Upper lobe of left lung (tissue), 6 donors: Measurements from ENCODE around the gene SPRY1. TPM values are rescaled to one million over a fixed set of nuclear protein-coding genes. Genes with fewer than 3 reads are reported as not detected.
A peak's percentile ranks its signal among the peaks of the same experiment; 100 is the strongest.

ENCODE experiments used
- ATAC-seq, 2 donors: fragments of 200-7000 bp; cut with Tn5 transposase; one replicate each; pipeline ENCODE4 v1.9.1; 2022; ENCODE audit warnings: mild to moderate bottlenecking in 2 of 2, moderate library complexity in 2 of 2; ENCODE audit not compliant: low FRiP score in 2 of 2
- DNase-seq, 2 donors: peaks; one replicate each; pipeline ENCODE4 v3.0.0-alpha.2; 2019 to 2020
- H3K27ac ChIP-seq, 4 donors: fragments of 200-600 bp; sonication (generic); one replicate each; pipeline ENCODE4 v1.5.1; 2016 to 2019
- H3K27me3 ChIP-seq, 4 donors: fragments of 200-600 bp; sonication (generic); one replicate each; pipeline ENCODE4 v1.5.1; 2017 to 2019
- H3K36me3 ChIP-seq, 4 donors: fragments of 200-600 bp; sonication (generic); one replicate each; pipeline ENCODE4 v1.5.1; 2016 to 2019
- H3K4me1 ChIP-seq, 4 donors: fragments of 200-600 bp; sonication (generic); one replicate each; pipeline ENCODE4 v1.5.1; 2018 to 2019
- H3K4me3 ChIP-seq, 4 donors: fragments of 200-600 bp; sonication (generic); one replicate each; pipeline ENCODE4 v1.5.1; 2017 to 2019; ENCODE audit warnings: mild to moderate bottlenecking in 2 of 4, moderate library complexity in 1 of 4
- H3K9me3 ChIP-seq, 4 donors: fragments of 200-600 bp; sonication (generic); one replicate each; pipeline ENCODE4 v1.5.1; 2018 to 2019
- EP300 ChIP-seq, 4 donors: sonication (generic); formaldehyde crosslinking; IDR thresholded peaks; one replicate each; pipeline ENCODE4 v1.5.1; 2017; ENCODE audit warnings: antibody characterized with exemption in 4 of 4, control low read depth in 2 of 4
- POLR2A ChIP-seq, 4 donors: fragments of 450-650 bp; IDR thresholded peaks; one replicate each; pipeline ENCODE4 v1.5.1; 2016 to 2017; ENCODE audit warnings: antibody characterized with exemption in 4 of 4, mild to moderate bottlenecking in 2 of 4
- POLR2AphosphoS5 ChIP-seq, 2 donors: sonication (generic); formaldehyde crosslinking; IDR thresholded peaks; one replicate each; pipeline ENCODE4 v1.5.1; 2017; ENCODE audit warnings: antibody characterized with exemption in 2 of 2
- WGBS, 2 donors: methylation state at CpG; one replicate each; pipeline ENCODE4 v1.1.5; 2017 to 2018; 5-methylcytosine and 5-hydroxymethylcytosine counted together
- total RNA-seq, 6 donors: library from RNA; depleted of rRNA in 4 of 6; stranded (reverse); fragments of >200 nt in 4 of 6; gene quantifications; one replicate each; pipeline versions ENCODE4 v1.1.0 to v1.2.1, GENCODE V29; 2016 to 2021
- TF ChIP-seq, protein P1 (sequence below), 6 experiments: fragments of 450-650 bp in 4 of 6; fragments of 200-600 bp in 2 of 6; sonication (generic) in 2 of 6; IDR thresholded peaks; one replicate each; pipeline ENCODE4 v1.5.1; 2016 to 2019; ENCODE audit warnings: antibody characterized with exemption in 6 of 6
- donor health status: DM: no; HTN: no; CAD: no; lungs with moderate emphysema.
- donor health status: DM: no; HTN: yes; CAD: no; lungs with severe emphysema.

Gene SPRY1
- total RNA-seq, 6 donors from 2014 or later, result 56.7 to 149 (median 97.4) TPM

DNA sequence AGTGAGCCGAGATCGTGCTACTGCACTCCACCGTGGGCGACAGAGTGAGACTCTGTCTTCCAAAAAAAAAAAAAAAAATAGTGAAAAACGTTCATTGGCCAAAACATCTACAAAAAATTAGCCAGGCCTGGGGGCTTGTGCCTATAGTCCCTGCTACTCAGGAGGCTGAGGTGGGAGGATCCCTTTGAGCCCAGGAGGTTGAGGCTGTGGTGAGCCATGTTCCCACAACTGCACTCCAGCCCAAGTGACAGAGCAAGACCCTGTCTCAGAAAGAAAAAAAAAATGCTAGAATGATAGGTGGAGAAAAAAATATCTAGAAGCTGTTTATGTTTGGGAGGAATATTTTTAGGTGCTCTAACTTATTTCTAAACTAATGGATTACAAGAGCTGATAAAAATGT, 14.9 kb downstream of the SPRY1 start:
- H3K27me3 ChIP-seq, result no peaks in the 10 kb centered on the region
- peak overlapping the region in 1 of 4 donors; percentile 54 for H3K27ac ChIP-seq
- DNase-seq (no peak), ATAC-seq (no peak)
- H3K4me1 ChIP-seq, result peaks cover 6 to 20% (median 11%) of the 10 kb centered on the region in 4 donors
- H3K4me3 ChIP-seq, result no peak overlapping the region
- no peaks in the 10 kb centered on the region for H3K9me3 ChIP-seq
- WGBS, 2 donors, result 83 to 93% methylated on average over 5 of the region's 5 CpGs
- TF ChIP-seq EP300 (IDR thresholded peaks at IDR 0.05) (no peak), POLR2AphosphoS5 (IDR thresholded peaks at IDR 0.05) (no peak), POLR2A (IDR thresholded peaks at IDR 0.05) (no peak)
- TF ChIP-seq, protein P1, sequence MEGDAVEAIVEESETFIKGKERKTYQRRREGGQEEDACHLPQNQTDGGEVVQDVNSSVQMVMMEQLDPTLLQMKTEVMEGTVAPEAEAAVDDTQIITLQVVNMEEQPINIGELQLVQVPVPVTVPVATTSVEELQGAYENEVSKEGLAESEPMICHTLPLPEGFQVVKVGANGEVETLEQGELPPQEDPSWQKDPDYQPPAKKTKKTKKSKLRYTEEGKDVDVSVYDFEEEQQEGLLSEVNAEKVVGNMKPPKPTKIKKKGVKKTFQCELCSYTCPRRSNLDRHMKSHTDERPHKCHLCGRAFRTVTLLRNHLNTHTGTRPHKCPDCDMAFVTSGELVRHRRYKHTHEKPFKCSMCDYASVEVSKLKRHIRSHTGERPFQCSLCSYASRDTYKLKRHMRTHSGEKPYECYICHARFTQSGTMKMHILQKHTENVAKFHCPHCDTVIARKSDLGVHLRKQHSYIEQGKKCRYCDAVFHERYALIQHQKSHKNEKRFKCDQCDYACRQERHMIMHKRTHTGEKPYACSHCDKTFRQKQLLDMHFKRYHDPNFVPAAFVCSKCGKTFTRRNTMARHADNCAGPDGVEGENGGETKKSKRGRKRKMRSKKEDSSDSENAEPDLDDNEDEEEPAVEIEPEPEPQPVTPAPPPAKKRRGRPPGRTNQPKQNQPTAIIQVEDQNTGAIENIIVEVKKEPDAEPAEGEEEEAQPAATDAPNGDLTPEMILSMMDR (IDR thresholded peaks at IDR 0.05), result no peak
- no peaks in the 10 kb centered on the region for H3K36me3 ChIP-seq

DNA sequence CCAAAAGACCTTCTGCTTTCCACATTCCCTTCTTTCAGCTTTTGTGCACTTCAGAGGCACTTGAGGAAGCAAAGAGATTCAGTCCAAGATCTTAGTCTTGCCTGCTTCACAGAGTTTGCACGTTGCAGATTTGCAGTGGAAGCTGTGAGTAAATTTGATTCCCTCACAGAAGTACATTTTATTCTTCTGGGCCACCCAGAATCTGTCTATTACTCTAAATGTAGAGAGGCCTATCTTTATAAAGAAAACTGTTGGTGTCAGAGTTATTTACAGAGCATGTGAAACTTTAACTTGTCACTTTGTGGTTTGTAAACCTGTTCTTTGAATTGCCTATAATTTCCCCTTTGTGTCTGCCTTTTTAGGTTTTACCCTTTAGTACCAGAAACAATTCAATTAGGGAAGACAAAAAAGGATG, 15.5 kb downstream of the SPRY1 start:
- 9 to 11% methylated on average over 1 of the region's 1 CpG for WGBS, 2 donors
- Histone ChIP-seq H3K27me3 (no peaks in the 10 kb centered on the region), H3K9me3 (no peaks in the 10 kb centered on the region), H3K4me3 (no peak overlapping the region), H3K27ac (peak overlapping the region in 1 of 4 donors; percentile 54), H3K4me1 (peaks cover 6 to 20% (median 12%) of the 10 kb centered on the region in 4 donors), H3K36me3 (no peaks in the 10 kb centered on the region)
- TF ChIP-seq POLR2A (IDR thresholded peaks at IDR 0.05) (no peak), POLR2AphosphoS5 (IDR thresholded peaks at IDR 0.05) (no peak), EP300 (IDR thresholded peaks at IDR 0.05) (no peak)
- TF ChIP-seq, protein P1 (IDR thresholded peaks at IDR 0.05), result no peak
- DNase-seq (no peak), ATAC-seq (no peak)

DNA sequence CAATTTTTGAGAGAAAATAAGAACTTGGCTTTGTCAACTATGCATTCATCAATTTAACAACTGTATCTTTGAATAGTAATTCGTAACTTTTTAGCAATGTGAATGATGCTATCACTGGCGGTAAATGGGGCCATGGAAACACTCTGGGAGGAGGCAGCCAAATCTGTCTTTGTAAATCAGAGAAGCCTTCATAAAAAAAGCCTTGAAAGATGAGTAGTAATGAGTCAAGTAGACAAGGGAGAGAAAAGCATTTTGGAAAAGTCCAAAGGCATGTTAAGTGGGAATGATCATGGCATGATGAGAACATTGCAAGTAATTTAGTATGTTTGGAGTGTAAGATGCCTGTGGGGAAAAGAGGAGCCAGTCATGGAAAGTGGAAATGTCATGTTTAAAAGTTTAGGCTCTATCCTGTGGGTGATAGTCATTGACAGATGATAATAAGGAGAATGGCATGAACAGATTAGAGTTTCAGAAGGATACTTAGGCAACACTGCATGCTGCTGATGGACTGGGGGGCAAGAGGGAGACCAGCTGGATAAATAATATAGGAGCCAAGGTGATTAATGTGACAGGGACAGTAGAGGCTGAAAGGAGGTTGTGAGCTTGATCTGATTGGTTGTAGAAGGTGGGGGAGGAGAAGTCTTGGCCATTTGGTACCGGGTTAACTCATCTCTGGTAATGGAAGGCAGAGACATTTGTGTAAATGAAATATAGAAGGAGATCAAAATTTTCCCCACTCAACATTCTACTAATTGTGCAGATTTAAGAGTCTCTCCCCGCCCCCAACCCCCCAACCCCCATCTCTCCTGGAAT, 16.3 kb downstream of the SPRY1 start:
- ATAC-seq (peak in 1 of 2 donors; percentile 70), DNase-seq (no peak)
- WGBS, 2 donors, result 73 to 79% methylated on average over 4 of the region's 4 CpGs
- no peaks in the 10 kb centered on the region for H3K9me3 ChIP-seq
- TF ChIP-seq POLR2A (IDR thresholded peaks at IDR 0.05) (no peak), POLR2AphosphoS5 (IDR thresholded peaks at IDR 0.05) (no peak), EP300 (IDR thresholded peaks at IDR 0.05) (no peak)
- TF ChIP-seq, protein P1 (IDR thresholded peaks at IDR 0.05), result no peak
- no peak overlapping the region for H3K27ac ChIP-seq
- no peaks in the 10 kb centered on the region for H3K36me3 ChIP-seq
- H3K4me1 ChIP-seq, result peaks cover 10 to 23% (median 17%) of the 10 kb centered on the region in 4 donors
- H3K27me3 ChIP-seq, result no peaks in the 10 kb centered on the region
- no peak overlapping the region for H3K4me3 ChIP-seq

DNA sequence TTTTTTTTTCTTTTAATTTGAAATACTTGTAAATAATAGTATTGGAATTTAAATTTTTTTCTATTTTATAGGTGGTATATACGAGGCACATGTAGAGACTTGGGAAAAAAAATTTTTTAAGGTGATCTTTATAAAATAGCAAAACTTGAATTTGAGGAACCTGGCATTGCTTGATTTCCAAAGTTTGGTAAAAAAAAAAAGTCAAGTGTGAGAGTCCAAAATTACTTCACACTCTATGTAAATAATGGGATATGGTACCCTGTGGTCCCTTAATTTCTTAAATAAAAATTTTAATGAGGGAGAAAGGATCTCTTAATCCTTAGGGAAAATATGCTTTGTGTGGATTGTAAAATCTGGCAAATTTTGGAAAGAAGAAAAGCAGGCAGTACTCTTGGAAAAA, 19.0 kb downstream of the SPRY1 start:
- H3K9me3 ChIP-seq, result no peaks in the 10 kb centered on the region
- no peak for ATAC-seq
- no peak overlapping the region for H3K4me3 ChIP-seq
- no peaks in the 10 kb centered on the region for H3K27me3 ChIP-seq
- no peak for DNase-seq
- peak overlapping the region in 1 of 4 donors; percentile 15 for H3K27ac ChIP-seq
- WGBS, 2 donors, result 62 to 78% methylated on average over 1 of the region's 1 CpG
- peaks cover 19 to 34% (median 28%) of the 10 kb centered on the region in 4 donors for H3K4me1 ChIP-seq
- no peaks in the 10 kb centered on the region for H3K36me3 ChIP-seq
- TF ChIP-seq EP300 (IDR thresholded peaks at IDR 0.05) (no peak), POLR2A (IDR thresholded peaks at IDR 0.05) (no peak), POLR2AphosphoS5 (IDR thresholded peaks at IDR 0.05) (no peak)
- TF ChIP-seq, protein P1 (IDR thresholded peaks at IDR 0.05), result no peak
